ENCODE data around the gene VHLL. TPM values are rescaled to one million over a fixed set of nuclear protein-coding genes. Genes with fewer than 3 reads are reported as not detected.

The VHLL gene
- total RNA-seq, 1 experiment from 2014 or later = not detected

DNA sequence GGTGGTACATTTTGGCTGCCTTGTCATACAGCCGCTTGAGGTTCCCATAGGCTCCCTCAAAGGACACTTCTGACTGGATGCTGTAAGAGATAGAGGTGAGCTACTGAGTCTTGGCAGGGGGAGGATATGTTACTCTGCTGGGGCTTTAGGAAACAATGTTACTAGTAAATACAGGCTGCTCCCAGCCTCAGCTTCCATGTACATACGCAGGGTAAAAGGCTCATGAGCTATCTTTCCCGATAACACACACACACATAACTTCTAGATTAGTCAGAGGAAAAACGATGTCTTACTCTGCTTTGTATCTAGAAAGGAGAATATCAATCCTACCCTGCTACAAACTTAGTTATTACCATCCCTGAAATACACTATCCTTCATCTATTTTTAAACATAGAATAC is 30.8 kb downstream of the VHLL start:
- intact Hi-C loops (cut with micrococcal nuclease; ENCODE audit: unreplicated experiment) = no loop called here
- no peaks in the 10 kb centered on the region for H3K4me1 ChIP-seq
- Mint-ChIP-seq H3K4me1 (ENCODE audit: low read depth, unreplicated experiment) (no peaks in the 10 kb centered on the region), H3K27ac (ENCODE audit: unreplicated experiment) (no peak overlapping the region), H3K4me3 (ENCODE audit: unreplicated experiment) (no peak overlapping the region), H3K27me3 (ENCODE audit: insufficient read depth, unreplicated experiment) (no peaks in the 10 kb centered on the region), H3K9me3 (ENCODE audit: unreplicated experiment) (no peaks in the 10 kb centered on the region), H3K36me3 (ENCODE audit: insufficient read depth, unreplicated experiment) (peaks cover 96% of the 10 kb centered on the region)
- H3K9me3 ChIP-seq = no peaks in the 10 kb centered on the region
- POLR2A ChIA-PET = no interaction called here
- H3K36me3 ChIP-seq (ENCODE audit: control insufficient read depth, insufficient read depth, low read length) = peaks cover 9% of the 10 kb centered on the region
- TF ChIP-seq, protein P1, sequence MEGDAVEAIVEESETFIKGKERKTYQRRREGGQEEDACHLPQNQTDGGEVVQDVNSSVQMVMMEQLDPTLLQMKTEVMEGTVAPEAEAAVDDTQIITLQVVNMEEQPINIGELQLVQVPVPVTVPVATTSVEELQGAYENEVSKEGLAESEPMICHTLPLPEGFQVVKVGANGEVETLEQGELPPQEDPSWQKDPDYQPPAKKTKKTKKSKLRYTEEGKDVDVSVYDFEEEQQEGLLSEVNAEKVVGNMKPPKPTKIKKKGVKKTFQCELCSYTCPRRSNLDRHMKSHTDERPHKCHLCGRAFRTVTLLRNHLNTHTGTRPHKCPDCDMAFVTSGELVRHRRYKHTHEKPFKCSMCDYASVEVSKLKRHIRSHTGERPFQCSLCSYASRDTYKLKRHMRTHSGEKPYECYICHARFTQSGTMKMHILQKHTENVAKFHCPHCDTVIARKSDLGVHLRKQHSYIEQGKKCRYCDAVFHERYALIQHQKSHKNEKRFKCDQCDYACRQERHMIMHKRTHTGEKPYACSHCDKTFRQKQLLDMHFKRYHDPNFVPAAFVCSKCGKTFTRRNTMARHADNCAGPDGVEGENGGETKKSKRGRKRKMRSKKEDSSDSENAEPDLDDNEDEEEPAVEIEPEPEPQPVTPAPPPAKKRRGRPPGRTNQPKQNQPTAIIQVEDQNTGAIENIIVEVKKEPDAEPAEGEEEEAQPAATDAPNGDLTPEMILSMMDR (IDR thresholded peaks at IDR 0.05; ENCODE audit: insufficient read depth in 1 of 2, low read depth in 1 of 2, low read length in 1 of 2, severe bottlenecking in 1 of 2, unreplicated experiment in 1 of 2) = no peak
- H3K4me3 ChIP-seq (ENCODE audit: low read depth, low read length) = no peak overlapping the region
- CTCF ChIA-PET = no interaction called here
- no peaks in the 10 kb centered on the region for H3K27me3 ChIP-seq (replicated peaks; ENCODE audit: control insufficient read depth, insufficient read depth, low read length)
- DNase-seq = no peak
- BruUV-seq (replicated peaks) = no TSS peak

DNA sequence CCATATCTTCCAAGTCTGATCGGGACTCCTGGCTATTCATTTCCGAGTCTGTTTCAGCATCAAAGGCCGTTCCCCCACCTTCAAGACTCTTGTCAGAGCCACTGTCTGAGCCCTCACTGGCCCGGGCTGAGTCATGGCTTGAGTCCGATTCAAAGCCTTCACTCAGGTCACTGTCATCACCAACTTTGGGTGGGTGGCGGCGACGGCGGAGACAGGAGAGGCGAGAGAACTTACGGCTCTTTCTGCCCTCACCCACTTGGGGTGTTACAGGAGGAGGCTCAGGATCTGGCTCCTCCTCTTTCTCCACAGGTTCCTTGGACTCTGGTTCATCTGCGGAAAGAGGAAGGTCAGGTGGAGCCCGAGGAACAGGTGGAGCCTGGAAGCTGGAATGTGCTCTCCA is 33.1 kb downstream of the VHLL start:
- Mint-ChIP-seq H3K4me3 (ENCODE audit: unreplicated experiment) (no peak overlapping the region), H3K27ac (ENCODE audit: unreplicated experiment) (no peak overlapping the region), H3K27me3 (ENCODE audit: insufficient read depth, unreplicated experiment) (no peaks in the 10 kb centered on the region), H3K9me3 (ENCODE audit: unreplicated experiment) (no peaks in the 10 kb centered on the region), H3K36me3 (ENCODE audit: insufficient read depth, unreplicated experiment) (peaks cover 88% of the 10 kb centered on the region), H3K4me1 (ENCODE audit: low read depth, unreplicated experiment) (no peaks in the 10 kb centered on the region)
- Histone ChIP-seq H3K9me3 (no peaks in the 10 kb centered on the region), H3K27me3 (replicated peaks; ENCODE audit: control insufficient read depth, insufficient read depth, low read length) (no peaks in the 10 kb centered on the region), H3K4me1 (no peaks in the 10 kb centered on the region), H3K36me3 (ENCODE audit: control insufficient read depth, insufficient read depth, low read length) (peaks cover 9% of the 10 kb centered on the region), H3K4me3 (ENCODE audit: low read depth, low read length) (no peak overlapping the region)
- TF ChIP-seq, protein P1 (IDR thresholded peaks at IDR 0.05; ENCODE audit: insufficient read depth in 1 of 2, low read depth in 1 of 2, low read length in 1 of 2, severe bottlenecking in 1 of 2, unreplicated experiment in 1 of 2) = no peak
- TSS peak; percentile 62 for BruUV-seq (replicated peaks)
- CTCF ChIA-PET = no interaction called here
- intact Hi-C loops (cut with micrococcal nuclease; ENCODE audit: unreplicated experiment) = no loop called here
- no peak for DNase-seq
- POLR2A ChIA-PET = no interaction called here

DNA sequence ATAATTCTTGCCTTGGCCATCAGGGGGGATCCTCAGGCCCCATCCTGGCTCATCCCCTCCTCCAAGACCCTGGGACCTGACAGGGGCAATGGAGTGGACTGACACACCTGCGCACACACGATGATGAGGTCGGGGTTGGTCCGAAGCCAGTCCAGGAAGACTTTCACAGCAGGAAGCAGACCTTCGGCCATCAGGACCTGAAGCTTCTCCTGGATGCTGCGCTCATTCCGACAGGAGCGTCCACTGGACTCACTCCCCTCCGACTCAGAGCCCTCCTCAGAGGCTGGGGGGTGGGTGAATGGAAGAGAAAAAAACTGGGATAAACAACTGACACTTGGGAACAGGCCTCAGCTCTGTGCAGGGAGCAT is 35.8 kb downstream of the VHLL start:
- no peaks in the 10 kb centered on the region for H3K9me3 Mint-ChIP-seq (ENCODE audit: unreplicated experiment)
- H3K4me1 Mint-ChIP-seq (ENCODE audit: low read depth, unreplicated experiment) = no peaks in the 10 kb centered on the region
- ChIA-PET POLR2A (no interaction called here), CTCF (no interaction called here)
- Histone ChIP-seq H3K4me1 (no peaks in the 10 kb centered on the region), H3K27me3 (replicated peaks; ENCODE audit: control insufficient read depth, insufficient read depth, low read length) (no peaks in the 10 kb centered on the region), H3K4me3 (ENCODE audit: low read depth, low read length) (no peak overlapping the region), H3K36me3 (ENCODE audit: control insufficient read depth, insufficient read depth, low read length) (peaks cover 17% of the 10 kb centered on the region), H3K9me3 (no peaks in the 10 kb centered on the region)
- H3K4me3 Mint-ChIP-seq (ENCODE audit: unreplicated experiment) = no peak overlapping the region
- no peak overlapping the region for H3K27ac Mint-ChIP-seq (ENCODE audit: unreplicated experiment)
- no peaks in the 10 kb centered on the region for H3K27me3 Mint-ChIP-seq (ENCODE audit: insufficient read depth, unreplicated experiment)
- TF ChIP-seq, protein P1 (IDR thresholded peaks at IDR 0.05; ENCODE audit: insufficient read depth in 1 of 2, low read depth in 1 of 2, low read length in 1 of 2, severe bottlenecking in 1 of 2, unreplicated experiment in 1 of 2) = no peak
- no peak for DNase-seq
- BruUV-seq (replicated peaks) = no TSS peak
- peaks cover 88% of the 10 kb centered on the region for H3K36me3 Mint-ChIP-seq (ENCODE audit: insufficient read depth, unreplicated experiment)
- intact Hi-C loops (cut with micrococcal nuclease; ENCODE audit: unreplicated experiment) = no loop called here

Measured in Caco-2 (cell line).